ENCODE measurements around the gene ATCAY.

DNA sequence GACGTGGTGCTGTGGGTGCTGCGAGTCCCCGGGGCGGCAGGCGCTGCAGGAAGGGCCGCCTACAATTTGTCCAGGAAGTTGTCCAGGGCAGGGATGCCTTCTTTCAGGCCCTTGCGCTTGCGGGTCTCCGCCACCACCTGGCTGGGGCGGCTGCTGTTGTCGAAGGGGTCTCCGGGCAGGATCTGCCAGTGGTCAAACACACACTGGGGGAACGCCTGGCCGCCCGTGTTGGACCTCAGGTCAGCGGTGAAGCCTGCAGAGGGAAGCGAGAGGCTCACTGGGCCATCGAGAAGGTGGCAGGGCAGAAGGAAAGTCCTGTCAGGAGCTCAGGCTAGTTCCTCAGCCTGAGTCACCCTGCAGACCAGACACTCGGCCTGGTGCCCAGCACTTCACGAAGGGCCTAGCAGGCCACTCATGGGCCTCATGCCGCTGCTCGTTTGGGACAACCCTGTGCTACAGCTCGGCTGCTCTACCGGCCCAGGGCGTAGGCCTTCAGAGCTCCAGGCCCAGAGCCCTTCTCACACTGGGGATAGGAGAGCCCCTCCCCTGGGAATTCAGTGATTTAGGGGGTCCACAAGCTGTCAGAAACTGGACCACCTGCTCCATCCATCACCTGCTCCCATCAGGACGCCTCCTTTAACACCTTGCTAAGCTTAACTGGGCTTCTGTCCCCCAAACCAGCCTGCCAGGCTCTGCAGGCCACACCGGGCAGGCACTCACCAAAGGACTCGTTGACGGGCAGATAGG lies 96.2 kb downstream of the ATCAY start:
- TF ChIP-seq EZH2phosphoT487 (IDR thresholded peaks at IDR 0.05; ENCODE audit: borderline replicate concordance), result no peak
- TF ChIP-seq, protein P1, sequence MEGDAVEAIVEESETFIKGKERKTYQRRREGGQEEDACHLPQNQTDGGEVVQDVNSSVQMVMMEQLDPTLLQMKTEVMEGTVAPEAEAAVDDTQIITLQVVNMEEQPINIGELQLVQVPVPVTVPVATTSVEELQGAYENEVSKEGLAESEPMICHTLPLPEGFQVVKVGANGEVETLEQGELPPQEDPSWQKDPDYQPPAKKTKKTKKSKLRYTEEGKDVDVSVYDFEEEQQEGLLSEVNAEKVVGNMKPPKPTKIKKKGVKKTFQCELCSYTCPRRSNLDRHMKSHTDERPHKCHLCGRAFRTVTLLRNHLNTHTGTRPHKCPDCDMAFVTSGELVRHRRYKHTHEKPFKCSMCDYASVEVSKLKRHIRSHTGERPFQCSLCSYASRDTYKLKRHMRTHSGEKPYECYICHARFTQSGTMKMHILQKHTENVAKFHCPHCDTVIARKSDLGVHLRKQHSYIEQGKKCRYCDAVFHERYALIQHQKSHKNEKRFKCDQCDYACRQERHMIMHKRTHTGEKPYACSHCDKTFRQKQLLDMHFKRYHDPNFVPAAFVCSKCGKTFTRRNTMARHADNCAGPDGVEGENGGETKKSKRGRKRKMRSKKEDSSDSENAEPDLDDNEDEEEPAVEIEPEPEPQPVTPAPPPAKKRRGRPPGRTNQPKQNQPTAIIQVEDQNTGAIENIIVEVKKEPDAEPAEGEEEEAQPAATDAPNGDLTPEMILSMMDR (conservative IDR thresholded peaks at IDR 0.05; ENCODE audit: low read length), result no peak
